Mucosa of gallbladder (tissue), 1 donor: ENCODE data around the gene RBM12. TPM values are rescaled to one million over a fixed set of nuclear protein-coding genes. Genes with fewer than 3 reads are reported as not detected.

Source experiments
- DNase-seq: peaks from one replicate; pipeline ENCODE4 v3.0.0-alpha.2; 2020; ENCODE audit warnings: low spot score
- total RNA-seq: library from RNA; stranded (reverse); gene quantifications from one replicate; pipeline ENCODE4 v1.2.1, GENCODE V29; 2021
- donor health status: DM: no; HTN: no; CAD: no.

The RBM12 gene
- total RNA-seq, 1 donor from 2014 or later = 68.5 TPM

DNA sequence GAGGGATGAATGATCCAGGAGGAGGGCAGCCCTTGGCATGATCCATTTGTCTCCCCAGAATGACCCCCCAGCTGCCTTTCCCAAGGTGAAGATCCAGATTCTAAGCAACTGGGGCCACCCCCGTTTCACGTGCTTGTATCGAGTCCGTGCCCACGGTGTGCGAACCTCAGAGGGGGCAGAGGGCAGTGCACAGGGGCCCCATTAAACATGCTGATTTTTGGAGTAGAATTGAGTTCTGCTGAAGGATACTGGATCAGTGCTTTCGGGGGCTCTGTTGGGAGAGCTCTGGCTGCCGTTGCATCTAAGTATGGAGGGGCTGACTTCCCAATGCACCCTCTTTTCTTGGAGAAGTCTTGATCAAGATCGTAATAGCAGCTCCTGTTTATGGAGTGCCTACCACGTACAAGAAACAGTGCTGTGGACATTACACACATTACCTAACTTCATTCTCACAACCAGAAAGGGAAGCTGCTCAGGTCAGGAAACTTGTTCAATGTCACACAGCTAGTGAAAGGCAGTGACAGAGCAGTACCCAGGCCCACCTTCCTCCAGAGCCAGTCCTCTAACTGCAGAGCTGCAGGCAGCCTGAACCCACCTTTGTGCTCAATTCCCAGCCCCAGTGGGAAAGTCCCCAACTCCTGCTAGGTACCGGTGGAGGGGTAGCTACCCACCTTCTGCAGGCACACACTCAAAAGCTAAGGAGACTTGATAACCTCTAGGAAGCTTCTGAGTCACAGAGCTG lies 43.7 kb downstream of the RBM12 start:
- DNase-seq = no peak

GRCh38 chr20:35619196-35620095 lies 45.3 kb downstream of the RBM12 start:
- peak; percentile 81 for DNase-seq

GRCh38 chr20:35618263-35619131 lies 46.2 kb downstream of the RBM12 start:
- no peak for DNase-seq

DNA sequence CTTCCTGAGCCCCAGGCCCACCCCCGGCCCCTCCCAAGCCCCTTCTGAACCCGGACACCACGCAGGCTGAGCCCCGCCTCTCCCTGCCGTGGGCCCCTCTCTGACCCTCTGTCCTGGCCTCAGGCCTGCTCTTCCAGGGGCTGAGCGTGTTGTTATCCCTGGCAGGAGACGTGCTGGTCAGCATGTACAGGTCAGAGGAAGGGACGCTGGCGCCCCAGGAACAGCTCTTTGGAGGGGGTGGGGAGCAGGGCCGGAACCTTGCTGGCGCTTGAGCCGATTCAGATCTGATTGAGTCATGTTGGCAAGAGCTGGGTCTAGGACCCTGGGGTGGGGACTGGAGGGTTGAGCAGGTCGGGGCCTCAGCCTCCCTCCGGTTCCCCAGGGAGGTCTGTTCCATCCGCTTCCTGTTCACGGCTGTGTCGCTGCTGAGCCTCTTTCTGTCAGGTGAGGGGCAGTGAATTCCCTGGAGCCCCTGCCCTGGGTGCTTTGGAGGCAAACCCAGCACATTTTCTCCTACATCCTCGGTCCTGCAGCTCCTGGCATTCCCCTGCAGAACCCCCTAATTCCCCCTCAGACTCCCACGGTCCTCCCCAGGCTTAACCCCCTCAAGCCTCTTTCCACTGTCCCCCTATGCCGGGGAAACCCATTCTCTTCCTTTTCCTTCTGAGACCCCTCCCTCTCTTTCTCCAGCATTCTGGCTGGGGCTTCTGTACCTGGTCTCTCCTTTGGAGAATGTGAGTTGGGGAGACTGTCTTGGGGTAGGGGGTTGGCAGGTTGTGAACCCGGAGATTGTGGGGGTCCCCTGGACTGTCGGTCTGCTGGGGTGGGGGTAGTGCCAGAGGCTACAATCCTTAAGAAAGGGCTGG lies 47.1 kb downstream of the RBM12 start:
- DNase-seq = peak; percentile 56

GRCh38 chr20:35616465-35617396 lies 48.0 kb downstream of the RBM12 start:
- peak; percentile 89 for DNase-seq

DNA sequence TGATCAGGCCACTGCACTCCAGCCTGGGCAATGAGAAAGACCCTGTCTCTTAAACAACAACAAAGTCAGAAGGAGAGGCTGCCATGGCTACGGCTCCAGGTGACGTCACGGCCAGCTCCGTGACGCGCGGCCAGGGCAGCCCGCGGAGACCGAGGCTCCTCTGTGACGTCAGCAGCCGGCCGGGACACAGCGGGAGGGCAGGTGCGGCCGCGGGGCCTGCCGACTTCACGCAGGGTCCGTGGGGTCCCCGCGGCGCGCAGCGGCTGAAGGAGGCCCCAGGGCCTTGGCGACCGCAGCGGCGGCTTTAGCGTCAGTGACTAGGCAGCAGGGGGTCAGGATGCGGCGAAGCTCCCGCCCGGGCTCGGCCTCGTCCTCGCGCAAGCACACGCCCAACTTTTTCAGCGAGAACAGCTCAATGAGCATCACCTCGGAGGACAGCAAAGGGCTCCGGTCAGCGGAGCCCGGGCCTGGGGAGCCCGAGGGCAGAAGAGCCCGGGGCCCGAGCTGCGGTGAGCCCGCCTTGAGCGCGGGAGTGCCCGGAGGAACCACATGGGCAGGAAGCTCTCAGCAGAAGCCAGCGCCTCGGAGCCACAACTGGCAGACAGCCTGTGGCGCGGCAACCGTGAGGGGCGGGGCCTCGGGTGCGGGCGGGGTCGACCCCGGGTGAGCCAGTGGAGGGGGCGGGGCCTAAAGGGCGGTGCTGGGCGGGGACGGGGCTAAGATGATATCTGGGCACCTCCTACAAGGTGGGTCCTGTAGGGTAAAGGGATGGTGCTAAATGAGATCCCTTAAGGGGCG lies 48.8 kb downstream of the RBM12 start, which contains the start of gene SPAG4:
Gene SPAG4 (plus strand): TSS at position 163 of the 798 bp plus-strand sequence. CDS start 175 bp downstream, at position 338.
- DNase-seq = peak; percentile 100

- no peak for DNase-seq
Observed at GRCh38 chr20:35611482-35611881, 53.2 kb downstream of the RBM12 start.

DNA sequence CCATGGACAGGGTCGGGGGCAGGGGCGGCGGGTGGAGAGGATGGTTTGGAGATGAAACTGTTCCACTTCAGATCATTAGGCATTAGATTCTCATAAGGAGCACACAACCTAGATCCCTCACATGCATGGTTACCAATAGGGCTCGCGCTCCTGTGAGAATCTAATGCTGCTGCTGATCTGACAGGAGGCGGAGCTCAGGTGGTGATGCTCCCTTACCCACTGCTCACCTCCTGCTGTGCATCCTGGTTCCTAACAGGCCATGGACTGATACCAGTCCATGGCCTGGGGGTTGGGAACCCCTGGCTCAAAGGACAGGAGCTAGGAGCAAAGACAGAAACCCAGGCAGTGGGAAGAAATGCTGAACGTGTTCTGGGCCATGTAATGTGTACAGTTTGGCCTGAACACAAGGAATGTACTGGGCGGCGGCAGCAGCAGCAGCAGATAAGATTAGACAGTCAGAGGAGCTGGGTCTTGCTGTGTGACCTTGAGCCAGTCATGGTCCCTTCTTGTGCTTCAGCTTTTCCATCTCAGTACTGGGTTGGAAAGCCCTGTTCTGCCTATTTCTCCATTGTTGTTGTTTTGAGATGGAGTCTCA lies 53.8 kb downstream of the RBM12 start:
- DNase-seq = no peak

DNA sequence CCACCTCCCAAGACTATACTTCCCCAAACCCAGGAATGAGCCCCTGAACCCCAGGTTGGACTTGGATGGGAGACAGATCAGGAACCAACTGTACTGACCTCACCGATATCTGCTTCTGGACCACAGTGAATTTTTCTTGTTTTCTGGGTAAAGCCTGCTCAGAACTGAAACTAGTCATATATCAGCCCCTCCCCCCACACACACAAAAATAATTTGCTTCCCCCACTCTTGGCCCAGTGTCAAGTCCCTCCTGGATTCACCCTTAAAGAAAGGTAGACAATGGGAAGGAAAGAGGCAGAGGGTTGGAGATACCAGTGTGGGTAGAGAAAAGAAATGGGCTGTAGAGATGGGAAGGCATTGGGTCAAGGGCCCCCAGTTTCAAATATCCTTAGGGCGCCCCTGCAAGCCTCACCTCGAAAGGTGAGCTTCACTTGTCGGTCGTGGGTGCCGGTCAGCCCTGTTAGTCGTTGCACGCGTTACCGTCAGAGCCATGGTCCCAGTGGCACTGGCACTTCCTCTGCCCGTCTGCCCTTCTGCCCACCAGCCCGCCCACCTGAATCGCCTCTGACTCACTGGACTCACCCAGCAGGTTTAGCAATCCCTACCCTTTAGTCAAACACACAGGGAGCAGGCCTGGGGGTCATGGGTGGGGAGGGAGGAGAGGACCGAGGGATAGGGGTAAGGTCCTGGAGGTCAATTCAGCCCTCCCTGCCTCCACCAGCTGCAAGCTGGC lies 57.5 kb downstream of the RBM12 start:
- no peak for DNase-seq

- DNase-seq = no peak
Observed at GRCh38 chr20:35606127-35606526, 58.6 kb downstream of the RBM12 start.

- no peak for DNase-seq
Observed at GRCh38 chr20:35604449-35604747, 60.3 kb downstream of the RBM12 start.

- DNase-seq = no peak
Observed at GRCh38 chr20:35603695-35604448, 60.8 kb downstream of the RBM12 start.

GRCh38 chr20:35602851-35603495 lies 61.7 kb downstream of the RBM12 start:
- DNase-seq = no peak

DNA sequence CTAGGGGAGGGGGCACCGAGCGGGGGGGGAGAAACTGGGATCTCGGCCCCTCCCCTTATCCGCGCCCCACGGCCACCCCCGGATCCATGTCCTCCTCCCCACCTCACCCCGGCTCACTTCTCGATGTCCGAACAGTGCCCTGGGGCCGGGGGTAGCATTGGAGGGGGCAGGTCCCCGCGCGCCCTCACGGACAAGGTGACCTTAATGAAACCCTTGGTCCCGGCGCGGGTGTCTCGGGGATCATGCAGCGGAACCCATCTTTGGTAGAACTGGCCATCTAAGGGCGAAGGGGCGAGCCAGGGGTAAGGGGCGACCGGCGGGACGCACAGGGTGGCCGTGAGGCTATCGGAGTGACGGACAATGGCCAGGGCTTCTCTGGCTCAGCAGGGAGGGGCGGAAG lies 62.7 kb downstream of the RBM12 start:
- no peak for DNase-seq

- DNase-seq = peak; percentile 81
Observed at GRCh38 chr20:35600993-35601973, 63.4 kb downstream of the RBM12 start.
